ENCODE data around the gene ARMC5. TPM values are rescaled to one million over a fixed set of nuclear protein-coding genes. Genes with fewer than 3 reads are reported as not detected.
A peak's percentile ranks its signal among the peaks of the same experiment; 100 is the strongest.

ARMC5 gene
- total and polyA plus RNA-seq, 10 of the 15 experiments (the other 5 are each of a cell fraction or from before 2014, with no cell fraction given): 0.06 to 13.2 (median 5.6) TPM

DNA sequence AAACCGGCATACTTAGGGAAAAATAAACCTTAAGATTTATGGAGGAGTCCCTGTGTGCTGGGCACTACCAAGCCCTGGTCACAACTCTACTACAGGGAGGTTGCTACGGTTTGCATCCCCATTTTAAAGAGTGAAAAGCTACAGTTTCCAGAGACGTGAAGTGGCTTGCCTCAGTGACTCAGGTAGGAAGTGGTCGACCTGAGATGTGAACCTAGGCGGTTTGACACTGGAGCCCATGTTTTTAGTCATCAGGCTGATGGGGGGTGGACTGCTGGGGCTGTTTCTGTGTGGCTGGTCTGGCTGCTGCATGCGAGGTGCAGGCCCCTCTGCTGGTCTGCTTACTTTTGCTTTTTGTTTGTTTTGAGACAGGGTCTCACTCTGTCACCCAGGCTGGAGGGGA, 37.7 kb upstream of the ARMC5 start (continued):
- TF ChIP-seq EZH2 (IDR thresholded peaks at IDR 0.05; ENCODE audit: borderline replicate concordance, control insufficient read depth, low read depth, low read length): no peak
- TF ChIP-seq ZBED1 (IDR thresholded peaks at IDR 0.05; ENCODE audit: borderline replicate concordance): no peak
- no peak for TF ChIP-seq POLR2AphosphoS5 (IDR thresholded peaks at IDR 0.05; ENCODE audit: low read length)
- TF ChIP-seq, protein P1, sequence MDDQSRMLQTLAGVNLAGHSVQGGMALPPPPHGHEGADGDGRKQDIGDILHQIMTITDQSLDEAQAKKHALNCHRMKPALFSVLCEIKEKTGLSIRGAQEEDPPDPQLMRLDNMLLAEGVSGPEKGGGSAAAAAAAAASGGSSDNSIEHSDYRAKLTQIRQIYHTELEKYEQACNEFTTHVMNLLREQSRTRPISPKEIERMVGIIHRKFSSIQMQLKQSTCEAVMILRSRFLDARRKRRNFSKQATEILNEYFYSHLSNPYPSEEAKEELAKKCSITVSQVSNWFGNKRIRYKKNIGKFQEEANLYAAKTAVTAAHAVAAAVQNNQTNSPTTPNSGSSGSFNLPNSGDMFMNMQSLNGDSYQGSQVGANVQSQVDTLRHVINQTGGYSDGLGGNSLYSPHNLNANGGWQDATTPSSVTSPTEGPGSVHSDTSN (IDR thresholded peaks at IDR 0.05; ENCODE audit: insufficient replicate concordance, low read depth, low read length): no peak
- TF ChIP-seq, protein P2, sequence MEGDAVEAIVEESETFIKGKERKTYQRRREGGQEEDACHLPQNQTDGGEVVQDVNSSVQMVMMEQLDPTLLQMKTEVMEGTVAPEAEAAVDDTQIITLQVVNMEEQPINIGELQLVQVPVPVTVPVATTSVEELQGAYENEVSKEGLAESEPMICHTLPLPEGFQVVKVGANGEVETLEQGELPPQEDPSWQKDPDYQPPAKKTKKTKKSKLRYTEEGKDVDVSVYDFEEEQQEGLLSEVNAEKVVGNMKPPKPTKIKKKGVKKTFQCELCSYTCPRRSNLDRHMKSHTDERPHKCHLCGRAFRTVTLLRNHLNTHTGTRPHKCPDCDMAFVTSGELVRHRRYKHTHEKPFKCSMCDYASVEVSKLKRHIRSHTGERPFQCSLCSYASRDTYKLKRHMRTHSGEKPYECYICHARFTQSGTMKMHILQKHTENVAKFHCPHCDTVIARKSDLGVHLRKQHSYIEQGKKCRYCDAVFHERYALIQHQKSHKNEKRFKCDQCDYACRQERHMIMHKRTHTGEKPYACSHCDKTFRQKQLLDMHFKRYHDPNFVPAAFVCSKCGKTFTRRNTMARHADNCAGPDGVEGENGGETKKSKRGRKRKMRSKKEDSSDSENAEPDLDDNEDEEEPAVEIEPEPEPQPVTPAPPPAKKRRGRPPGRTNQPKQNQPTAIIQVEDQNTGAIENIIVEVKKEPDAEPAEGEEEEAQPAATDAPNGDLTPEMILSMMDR (IDR thresholded peaks at IDR 0.05 in 2 of 3, conservative IDR thresholded peaks at IDR 0.05 in 1 of 3; ENCODE audit: control insufficient read depth in 2 of 3, extremely low read depth in 1 of 3, insufficient read depth in 1 of 3, low read depth in 3 of 3, low read length in 3 of 3): no peak
- TF ChIP-seq, protein P3, sequence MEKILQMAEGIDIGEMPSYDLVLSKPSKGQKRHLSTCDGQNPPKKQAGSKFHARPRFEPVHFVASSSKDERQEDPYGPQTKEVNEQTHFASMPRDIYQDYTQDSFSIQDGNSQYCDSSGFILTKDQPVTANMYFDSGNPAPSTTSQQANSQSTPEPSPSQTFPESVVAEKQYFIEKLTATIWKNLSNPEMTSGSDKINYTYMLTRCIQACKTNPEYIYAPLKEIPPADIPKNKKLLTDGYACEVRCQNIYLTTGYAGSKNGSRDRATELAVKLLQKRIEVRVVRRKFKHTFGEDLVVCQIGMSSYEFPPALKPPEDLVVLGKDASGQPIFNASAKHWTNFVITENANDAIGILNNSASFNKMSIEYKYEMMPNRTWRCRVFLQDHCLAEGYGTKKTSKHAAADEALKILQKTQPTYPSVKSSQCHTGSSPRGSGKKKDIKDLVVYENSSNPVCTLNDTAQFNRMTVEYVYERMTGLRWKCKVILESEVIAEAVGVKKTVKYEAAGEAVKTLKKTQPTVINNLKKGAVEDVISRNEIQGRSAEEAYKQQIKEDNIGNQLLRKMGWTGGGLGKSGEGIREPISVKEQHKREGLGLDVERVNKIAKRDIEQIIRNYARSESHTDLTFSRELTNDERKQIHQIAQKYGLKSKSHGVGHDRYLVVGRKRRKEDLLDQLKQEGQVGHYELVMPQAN (conservative IDR thresholded peaks at IDR 0.05): no peak
- no peak for TF ChIP-seq RELA (IDR thresholded peaks at IDR 0.05; ENCODE audit: borderline replicate concordance, partially characterized antibody)
- no peak for TF ChIP-seq GATAD2B (conservative IDR thresholded peaks at IDR 0.05; ENCODE audit: low read depth)
- TF ChIP-seq IKZF2 (IDR thresholded peaks at IDR 0.05): peak in 1 of 2 experiments; percentile 55; a peak in 2 of 4 replicates
- TF ChIP-seq BHLHE40 (IDR thresholded peaks at IDR 0.05; ENCODE audit: borderline replicate concordance in 1 of 2, low read depth in 2 of 2, low read length in 1 of 2): peak in 1 of 2 experiments; percentile 56; a peak in 1 of 4 replicates
- TF ChIP-seq, protein P4, sequence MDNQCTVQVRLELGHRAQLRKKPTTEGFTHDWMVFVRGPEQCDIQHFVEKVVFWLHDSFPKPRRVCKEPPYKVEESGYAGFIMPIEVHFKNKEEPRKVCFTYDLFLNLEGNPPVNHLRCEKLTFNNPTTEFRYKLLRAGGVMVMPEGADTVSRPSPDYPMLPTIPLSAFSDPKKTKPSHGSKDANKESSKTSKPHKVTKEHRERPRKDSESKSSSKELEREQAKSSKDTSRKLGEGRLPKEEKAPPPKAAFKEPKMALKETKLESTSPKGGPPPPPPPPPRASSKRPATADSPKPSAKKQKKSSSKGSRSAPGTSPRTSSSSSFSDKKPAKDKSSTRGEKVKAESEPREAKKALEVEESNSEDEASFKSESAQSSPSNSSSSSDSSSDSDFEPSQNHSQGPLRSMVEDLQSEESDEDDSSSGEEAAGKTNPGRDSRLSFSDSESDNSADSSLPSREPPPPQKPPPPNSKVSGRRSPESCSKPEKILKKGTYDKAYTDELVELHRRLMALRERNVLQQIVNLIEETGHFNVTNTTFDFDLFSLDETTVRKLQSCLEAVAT (IDR thresholded peaks at IDR 0.05): peak; percentile 40; the same call in 1 of the 2 replicates
- TF ChIP-seq EP300 (IDR thresholded peaks at IDR 0.05; ENCODE audit: borderline replicate concordance in 1 of 2, control insufficient read depth in 1 of 2, low read depth in 2 of 2, low read length in 2 of 2): peak; percentile 61 to 76; a peak in 3 of 4 replicates
- peak; percentile 89 for TF ChIP-seq RUNX3 (IDR thresholded peaks at IDR 0.05; ENCODE audit: low read length)
- TF ChIP-seq SREBF1 (IDR thresholded peaks at IDR 0.05; ENCODE audit: low read length): no peak
- TF ChIP-seq NFYA (IDR thresholded peaks at IDR 0.05; ENCODE audit: borderline replicate concordance, low read depth, low read length): no peak
- TF ChIP-seq, protein P5, sequence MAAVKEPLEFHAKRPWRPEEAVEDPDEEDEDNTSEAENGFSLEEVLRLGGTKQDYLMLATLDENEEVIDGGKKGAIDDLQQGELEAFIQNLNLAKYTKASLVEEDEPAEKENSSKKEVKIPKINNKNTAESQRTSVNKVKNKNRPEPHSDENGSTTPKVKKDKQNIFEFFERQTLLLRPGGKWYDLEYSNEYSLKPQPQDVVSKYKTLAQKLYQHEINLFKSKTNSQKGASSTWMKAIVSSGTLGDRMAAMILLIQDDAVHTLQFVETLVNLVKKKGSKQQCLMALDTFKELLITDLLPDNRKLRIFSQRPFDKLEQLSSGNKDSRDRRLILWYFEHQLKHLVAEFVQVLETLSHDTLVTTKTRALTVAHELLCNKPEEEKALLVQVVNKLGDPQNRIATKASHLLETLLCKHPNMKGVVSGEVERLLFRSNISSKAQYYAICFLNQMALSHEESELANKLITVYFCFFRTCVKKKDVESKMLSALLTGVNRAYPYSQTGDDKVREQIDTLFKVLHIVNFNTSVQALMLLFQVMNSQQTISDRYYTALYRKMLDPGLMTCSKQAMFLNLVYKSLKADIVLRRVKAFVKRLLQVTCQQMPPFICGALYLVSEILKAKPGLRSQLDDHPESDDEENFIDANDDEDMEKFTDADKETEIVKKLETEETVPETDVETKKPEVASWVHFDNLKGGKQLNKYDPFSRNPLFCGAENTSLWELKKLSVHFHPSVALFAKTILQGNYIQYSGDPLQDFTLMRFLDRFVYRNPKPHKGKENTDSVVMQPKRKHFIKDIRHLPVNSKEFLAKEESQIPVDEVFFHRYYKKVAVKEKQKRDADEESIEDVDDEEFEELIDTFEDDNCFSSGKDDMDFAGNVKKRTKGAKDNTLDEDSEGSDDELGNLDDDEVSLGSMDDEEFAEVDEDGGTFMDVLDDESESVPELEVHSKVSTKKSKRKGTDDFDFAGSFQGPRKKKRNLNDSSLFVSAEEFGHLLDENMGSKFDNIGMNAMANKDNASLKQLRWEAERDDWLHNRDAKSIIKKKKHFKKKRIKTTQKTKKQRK (IDR thresholded peaks at IDR 0.05; ENCODE audit: low read depth, low read length): no peak
- no peak for TF ChIP-seq WRNIP1 (IDR thresholded peaks at IDR 0.05; ENCODE audit: borderline replicate concordance, low read depth, low read length)
- TF ChIP-seq ZNF207 (IDR thresholded peaks at IDR 0.05; ENCODE audit: borderline replicate concordance): no peak
- TF ChIP-seq HCFC1 (IDR thresholded peaks at IDR 0.05; ENCODE audit: low read length): no peak

Measured in GM12878 (cell line).